GM10847 (cell line): ENCODE results near the gene PHACTR3.

Experiments
- POLR2A ChIP-seq: IDR thresholded peaks from 2 replicates; pipeline ENCODE4 v1.6.1; 2011; ENCODE audit not compliant: insufficient read length; ENCODE audit errors: extremely low read depth

Gene PHACTR3

GRCh38 chr20:59807909-59808728, 203.8 kb downstream of the PHACTR3 start:
- no peak for TF ChIP-seq POLR2A

- TF ChIP-seq POLR2A = no peak
Measured at GRCh38 chr20:59808729-59809381, 204.5 kb downstream of the PHACTR3 start.

GRCh38 chr20:59809630-59810448, 205.5 kb downstream of the PHACTR3 start:
- no peak for TF ChIP-seq POLR2A

- TF ChIP-seq POLR2A = no peak
Measured at GRCh38 chr20:59810449-59811187, 206.3 kb downstream of the PHACTR3 start.

- no peak for TF ChIP-seq POLR2A
Measured at GRCh38 chr20:59811681-59812171, 207.4 kb downstream of the PHACTR3 start.

- TF ChIP-seq POLR2A = no peak
Measured at GRCh38 chr20:59812286-59813125, 208.2 kb downstream of the PHACTR3 start.

- TF ChIP-seq POLR2A = no peak
Measured at GRCh38 chr20:59813126-59813947, 209.0 kb downstream of the PHACTR3 start.

- no peak for TF ChIP-seq POLR2A
Measured at GRCh38 chr20:59813948-59814839, 209.9 kb downstream of the PHACTR3 start.

GRCh38 chr20:59814840-59815340, 210.6 kb downstream of the PHACTR3 start:
- TF ChIP-seq POLR2A = no peak

GRCh38 chr20:59816146-59816738, 211.9 kb downstream of the PHACTR3 start:
- TF ChIP-seq POLR2A = no peak

- no peak for TF ChIP-seq POLR2A
Measured at GRCh38 chr20:59817406-59817805, 213.1 kb downstream of the PHACTR3 start.

- no peak for TF ChIP-seq POLR2A
Measured at GRCh38 chr20:59817846-59818615, 213.7 kb downstream of the PHACTR3 start.
